Kidney capillary endothelial cell (primary cell): Measurements from ENCODE around the gene TEDC1.

ENCODE experiments used
- DNase-seq: peaks from one replicate; pipeline ENCODE4 v3.0.0-alpha.2; 2018; ENCODE audit warnings: low spot score

The TEDC1 gene

GRCh38 chr14:105474483-105475268 is 16.4 kb upstream of the TEDC1 start, which contains the start of gene CRIP2:
Gene CRIP2 (plus strand): TSS chr14:105474821. CDS start chr14:105474863, 42 bp downstream.
- peak; percentile 63 for DNase-seq

DNA sequence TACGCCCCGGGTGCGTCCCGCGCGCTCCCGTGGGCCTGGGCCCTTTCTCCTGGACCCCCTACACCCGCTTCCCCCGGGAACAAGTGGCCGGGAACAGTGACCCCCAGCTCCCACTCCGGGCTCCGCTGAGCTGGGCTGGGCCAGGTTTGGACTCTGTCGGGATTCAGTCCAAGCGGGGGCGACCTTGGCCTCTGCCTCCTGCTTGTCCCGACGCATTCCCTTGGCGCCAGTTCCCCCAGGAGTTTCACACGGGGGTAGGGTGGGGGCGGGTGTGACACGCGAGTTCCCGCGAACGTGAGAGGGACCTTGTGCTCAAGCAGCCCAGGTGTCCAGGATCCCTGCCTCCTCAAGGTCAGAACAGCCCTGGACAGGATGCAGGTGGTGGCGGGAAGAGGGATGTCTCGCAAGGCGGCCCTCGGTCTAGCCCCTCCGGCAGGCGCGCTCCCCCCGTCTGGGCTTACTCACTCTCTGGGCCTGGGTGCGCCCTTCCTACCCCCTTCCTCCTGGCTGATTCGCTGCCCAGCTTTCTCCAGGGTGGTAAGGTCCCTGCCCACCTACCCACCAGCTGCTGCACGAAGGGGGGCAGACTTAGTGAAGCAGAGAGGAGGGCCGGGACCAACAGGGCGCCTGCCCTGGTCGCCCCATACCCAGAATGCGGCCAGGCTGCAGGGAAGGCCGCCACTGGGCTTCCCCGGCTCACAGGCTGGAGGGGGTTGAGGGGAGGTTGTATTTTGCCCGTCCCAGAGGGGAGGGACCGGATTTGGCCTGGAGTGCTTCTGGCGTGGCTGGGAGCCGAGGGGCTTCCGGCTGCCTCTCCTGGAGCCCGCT is 15.6 kb upstream of the TEDC1 start:
- DNase-seq = peak; percentile 88

DNA sequence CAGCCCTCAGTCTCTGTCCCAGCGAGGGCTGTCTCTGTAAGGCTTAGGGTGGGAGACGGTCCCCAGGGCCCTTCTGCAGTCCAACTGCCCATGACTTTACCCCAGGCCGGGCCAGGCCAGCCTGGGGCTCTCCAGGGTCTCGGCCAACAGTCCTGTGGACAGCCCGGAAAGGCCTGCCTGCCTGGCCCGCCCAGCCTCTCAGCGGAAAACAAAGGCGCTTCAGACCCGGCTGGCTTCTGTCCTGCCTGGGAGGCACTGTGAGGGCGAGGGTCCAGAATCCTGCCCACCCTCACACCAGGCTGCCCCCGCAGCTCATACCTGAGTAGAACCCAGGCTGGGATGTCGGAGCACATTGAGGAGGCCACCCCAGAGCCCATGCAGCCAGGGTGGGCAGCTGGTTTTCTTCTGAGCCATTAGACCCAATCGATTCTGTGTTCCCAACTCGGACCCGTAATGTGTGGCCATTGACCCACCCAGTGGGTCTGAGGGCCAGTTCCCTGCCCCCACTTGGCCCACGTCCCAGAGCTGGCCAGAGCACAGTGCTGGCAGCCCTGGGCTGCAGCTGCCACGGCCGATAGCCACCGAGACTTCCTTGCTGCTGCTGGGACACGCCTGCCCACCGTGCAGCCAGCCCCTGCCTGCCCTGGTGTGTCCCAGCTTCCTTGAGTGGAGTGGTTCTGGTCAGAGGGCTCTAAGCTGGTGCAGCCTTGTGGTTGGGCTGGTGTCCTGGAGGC is 14.8 kb upstream of the TEDC1 start:
- DNase-seq = peak; percentile 59

DNA sequence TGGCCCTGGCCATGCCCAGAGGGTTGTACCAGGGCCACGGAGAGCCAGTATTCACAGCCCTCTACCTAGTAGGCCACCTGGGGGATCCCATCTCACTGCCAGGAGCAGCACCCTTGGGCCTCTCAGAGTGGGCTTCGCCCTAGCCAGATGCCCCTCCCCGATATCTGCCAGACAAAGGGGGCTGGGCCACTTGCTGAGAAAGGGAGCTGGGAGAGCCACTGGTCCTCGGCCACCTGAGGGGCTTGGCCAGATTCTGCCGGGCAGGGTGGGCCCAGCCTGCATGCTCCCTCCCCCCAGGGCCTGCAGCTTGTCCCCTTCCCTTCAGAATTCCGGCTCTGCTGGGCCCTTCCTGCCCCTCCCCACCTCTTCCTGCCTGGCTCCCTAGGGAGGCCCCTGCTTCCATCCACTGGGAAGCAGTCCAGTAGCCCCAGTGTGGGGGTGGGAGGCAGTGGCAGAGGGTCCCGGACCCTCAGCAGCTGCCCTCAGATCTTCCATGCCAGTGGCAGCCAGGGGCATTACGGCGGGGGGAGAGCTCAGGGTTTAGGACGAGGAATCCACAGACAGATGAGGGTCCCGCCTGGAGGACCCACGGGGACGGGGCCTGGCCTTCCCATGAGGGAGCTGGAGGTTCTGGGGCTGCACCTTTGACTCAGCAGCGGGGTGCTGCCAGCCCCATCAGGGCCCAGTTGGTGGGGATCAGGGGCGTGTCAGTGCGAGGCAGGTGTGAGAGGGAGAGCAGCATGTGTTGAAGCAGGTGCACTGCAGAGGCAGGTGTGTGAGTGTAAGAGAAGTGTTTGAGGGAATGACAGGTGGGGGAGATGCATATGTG is 14.0 kb upstream of the TEDC1 start:
- DNase-seq = peak; percentile 77

GRCh38 chr14:105477660-105478397 is 13.2 kb upstream of the TEDC1 start:
- DNase-seq = no peak

DNA sequence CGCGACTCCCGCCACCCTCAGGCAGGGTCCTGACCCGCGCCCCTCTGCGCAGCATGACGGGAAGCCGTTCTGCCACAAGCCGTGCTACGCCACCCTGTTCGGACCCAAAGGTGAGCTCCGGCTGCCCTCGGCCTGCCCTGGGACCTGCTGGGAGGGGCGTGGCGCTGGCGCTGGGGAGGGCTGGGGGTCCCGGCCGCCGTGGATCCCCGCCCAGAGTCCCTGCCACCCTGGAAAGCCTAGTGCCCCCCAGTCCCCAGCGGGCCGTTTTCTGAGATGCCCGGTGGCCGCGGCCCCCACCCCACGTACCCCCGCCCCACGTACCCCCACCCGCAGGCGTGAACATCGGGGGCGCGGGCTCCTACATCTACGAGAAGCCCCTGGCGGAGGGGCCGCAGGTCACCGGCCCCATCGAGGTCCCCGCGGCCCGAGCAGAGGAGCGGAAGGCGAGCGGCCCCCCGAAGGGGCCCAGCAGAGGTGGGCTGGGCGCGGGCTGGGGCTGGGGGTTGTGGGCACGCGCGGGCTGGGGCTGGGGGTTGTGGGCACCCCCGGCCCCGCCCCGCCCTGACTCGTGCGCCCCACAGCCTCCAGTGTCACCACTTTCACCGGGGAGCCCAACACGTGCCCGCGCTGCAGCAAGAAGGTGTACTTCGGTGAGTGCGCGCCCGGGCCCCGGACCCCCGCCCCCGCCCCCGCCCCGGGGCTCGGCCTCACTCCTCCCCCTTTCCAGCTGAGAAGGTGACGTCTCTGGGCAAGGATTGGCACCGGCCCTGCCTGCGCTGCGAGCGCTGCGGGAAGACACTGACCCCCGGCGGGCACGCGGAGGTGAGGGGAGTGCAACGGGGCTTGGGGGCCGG is 12.4 kb upstream of the TEDC1 start:
- DNase-seq = no peak

DNA sequence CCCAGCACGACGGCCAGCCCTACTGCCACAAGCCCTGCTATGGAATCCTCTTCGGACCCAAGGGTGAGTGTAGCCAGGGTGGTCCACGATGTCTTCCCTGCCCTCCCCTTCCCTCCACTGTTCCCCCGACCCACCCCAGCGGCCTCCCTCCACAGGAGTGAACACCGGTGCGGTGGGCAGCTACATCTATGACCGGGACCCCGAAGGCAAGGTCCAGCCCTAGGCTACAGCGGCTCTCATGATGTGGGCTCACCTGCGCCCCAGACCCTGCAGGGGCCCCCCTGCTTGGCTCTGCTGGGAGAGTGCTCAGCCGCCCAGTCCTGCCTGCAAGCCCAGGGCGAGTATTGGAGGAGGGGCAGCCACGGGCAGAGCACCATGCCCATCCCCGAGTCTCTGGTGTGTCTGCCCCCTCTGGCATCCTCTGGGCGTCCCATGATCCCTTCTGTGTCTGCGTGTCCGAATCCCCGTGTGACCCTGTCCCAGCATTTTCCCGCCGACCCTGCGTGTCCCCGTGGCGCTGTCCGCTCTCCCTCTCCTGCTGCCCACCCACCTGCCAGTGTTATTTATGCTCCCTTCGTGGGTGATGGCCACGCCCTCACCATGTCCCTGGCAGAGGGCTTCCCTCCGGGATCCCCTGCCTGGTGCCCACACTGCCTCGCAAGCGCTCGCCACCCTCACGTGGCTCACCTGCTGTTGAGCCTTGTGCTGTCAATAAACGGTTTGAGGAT is 11.5 kb upstream of the TEDC1 start:
- no peak for DNase-seq

DNA sequence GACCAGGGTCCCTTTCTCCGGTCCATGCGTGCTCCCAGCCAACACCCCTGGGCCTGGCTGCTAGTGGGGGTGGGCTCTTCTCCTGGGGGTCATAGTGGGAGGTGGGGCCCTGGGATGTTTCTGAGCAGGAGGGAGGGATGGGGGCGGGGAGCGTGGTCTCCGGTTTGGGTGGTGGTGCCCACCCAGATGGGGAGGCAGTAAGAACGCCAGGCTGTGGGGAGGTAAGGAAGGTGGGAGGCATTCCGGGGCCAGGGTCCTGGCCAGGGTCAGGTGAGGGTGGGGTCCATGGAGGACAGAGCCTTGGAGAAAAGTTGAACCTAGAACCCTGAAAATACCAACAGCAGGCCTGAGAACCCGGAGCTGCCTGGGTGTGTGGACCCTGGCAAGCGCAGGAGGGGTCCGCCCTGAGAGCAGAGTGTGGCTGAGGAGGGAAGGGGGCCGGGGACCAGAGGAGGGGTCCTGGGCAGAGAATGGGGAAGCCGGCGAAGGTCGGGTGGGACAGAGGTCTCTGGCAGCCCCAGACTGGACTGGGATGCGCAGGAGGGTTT is 10.8 kb upstream of the TEDC1 start:
- DNase-seq = no peak

- DNase-seq = peak; percentile 92
These were observed 9.9 kb upstream of the TEDC1 start for GRCh38 chr14:105480807-105481801.

DNA sequence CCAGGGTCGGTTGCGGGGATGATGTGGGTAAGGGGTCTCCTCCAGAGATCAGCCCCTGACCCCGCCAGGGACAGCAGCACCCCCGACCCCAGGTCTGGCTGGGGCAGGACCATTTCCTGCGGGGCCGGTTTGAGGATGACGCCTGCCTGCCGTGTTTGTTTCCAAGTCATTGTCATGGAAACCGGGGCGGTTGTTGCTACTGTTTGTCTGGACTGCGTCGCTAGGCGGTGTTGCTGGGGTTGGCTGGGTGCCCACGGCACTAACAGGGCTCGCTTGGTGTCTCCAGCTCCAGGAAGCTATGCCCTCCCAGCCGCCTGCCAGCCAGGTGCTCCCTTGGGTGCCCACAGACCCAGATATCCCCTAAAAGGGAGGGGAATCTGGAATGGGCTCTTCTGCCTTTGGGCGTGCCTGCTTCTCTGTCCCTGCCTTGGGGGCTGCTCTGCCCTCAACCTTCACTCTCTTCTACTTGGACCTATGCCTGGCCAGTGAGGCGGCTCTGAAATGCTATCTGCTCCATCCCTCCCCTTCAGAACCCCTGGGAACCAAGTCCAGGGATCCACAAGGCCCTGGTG is 9.1 kb upstream of the TEDC1 start:
- peak; percentile 96 for DNase-seq

DNA sequence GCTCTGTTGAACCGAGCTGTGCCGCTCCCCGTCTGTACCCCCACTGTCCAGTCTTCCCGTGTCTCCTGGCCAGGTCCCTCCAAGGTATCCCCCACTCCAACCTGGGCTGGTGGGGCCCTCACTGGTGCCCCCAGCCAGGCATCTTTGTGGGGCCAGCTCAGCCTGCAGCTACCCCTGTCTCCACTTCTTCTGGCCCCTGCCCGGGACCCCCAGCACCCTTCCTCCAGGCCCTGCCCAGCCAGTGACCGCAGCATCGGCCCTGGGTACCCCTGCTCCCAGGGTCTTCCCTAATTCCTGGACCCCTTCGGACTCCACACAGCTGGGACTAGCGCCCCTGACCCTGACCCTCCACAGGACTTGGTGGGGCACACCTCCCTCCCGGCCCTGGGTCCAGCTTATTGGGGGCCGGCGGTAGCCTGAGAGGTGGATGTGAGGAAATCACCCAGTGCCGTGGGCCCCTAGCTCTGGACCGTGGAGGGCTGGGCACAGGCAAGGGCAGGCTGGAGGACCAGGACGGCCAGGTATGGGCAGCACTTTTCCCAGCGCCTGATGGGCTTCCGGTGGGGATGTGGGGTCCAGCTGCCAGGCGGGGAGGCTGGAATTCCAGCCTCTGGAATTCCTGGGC is 8.4 kb upstream of the TEDC1 start:
- DNase-seq = no peak

DNA sequence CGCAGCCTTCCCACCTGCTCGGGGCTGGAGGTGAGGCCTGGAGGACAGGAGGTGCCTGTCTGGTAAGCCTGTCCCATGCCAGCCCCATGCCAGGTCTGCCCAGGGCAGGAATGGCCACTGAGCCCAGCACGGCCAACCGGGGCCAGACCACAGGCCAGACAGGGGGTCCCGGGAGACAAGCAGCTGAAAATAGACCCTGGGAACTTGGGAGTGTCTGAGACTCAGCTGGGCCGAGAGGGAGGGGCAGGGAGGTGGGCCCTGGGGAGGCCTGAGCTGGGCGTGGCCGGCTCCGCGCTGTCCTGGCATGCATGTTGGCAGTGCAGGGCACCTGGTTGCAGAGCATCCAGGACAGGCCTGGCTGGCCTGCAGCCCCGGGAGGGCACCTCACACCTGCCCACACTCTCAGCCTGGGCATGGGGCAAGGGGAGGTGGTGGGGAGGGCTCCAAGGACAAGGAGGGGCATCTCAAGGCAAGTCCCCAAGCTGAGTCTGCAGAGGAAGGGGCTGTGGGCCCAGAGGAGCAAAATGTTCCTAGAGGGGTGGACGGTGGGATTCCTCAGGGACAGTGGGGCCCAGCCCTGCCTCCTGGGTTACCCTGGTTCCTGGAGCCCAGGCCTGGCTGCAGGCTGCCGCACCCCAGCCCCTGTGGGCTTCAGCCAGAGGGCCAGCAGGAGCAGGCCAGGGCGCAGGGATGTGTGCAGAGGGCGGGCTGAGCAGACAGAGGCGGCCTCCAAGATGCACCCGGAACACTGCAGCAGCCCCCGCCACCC is 7.6 kb upstream of the TEDC1 start:
- no peak for DNase-seq

DNA sequence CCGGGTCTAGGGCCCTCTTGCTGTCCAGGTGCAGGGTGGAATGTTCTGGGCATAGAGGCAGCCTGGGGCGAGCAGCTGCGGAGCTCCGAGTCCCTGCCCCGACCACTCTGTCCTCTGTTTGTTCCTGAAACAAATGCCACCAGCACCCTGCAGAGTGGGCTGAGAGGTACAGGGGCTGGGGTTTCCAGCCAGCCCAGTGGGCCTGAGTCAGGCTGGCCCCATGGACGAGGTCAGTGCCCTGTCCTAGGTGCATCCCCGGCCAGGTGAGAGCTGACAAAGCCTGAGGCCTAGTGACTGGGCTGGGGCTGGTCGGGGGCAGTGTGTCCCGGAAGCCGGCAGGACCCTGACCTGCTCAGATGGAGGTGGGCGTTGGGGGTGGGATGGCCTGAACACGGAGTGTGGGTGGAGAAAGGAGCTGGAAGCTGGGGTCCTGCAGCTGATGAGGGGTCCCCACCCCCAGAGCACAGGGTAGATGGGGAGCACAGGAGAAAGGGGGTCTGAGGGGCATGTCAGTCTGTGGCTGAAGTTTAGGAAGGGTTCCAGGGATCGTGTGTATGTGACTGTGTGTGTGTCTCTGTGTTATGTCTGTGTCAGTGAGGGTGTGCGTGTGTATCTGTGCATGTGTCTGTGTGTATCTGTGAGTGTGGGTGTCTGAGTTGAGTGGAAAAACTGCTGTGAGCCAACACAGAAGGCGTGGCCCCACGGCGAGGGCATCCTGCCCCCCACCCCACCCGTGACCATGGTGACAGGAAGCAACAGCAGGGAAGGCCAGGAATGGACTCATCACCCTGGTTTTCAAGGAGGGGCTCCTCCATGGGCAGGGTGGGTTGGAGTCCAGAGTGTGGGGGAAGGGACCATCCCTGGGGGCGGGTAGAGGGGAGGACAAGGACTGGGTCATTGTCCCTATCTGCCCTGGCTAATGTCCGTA is 6.7 kb upstream of the TEDC1 start:
- DNase-seq = peak; percentile 40

DNA sequence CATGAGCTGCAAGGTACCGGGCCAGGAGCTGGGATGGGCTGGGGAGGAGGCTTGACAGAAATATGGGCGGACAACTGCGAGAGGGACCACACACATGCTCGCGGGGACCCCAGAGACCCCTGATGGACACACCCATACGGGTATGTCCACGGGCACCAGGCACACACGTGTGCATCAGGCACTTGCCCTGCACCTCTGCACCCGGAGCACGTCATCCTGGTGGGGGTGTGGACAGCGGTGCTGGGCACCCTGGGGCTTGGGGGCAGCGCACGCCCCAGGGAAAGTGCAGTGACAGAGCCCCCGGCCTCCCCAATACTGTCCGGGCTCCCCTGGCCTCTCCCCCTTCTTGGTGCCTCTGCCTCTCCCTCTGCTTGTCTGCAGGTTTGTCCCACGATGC is 6.1 kb upstream of the TEDC1 start:
- no peak for DNase-seq

DNA sequence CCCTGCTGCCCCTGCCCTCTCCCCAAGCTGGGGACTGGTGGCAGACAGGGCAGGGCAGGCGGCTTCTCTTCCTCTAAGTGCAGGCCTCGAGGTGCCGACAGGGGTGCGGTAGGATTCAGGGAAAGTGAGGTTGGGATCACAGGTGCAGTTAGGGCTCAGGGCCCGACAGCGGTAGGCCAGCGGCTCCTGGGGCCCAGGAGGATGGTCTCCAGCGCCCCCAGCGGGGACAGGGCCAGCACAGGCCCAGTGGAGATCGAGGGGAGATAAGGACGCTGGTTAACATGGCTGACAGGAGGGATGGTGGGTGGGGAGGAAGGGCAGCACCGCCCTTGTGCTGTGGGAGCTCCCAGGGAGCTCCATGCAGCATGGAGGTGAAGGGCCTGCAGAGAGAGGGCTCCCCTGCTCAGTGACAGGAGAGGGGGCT is 5.3 kb upstream of the TEDC1 start:
- peak; percentile 52 for DNase-seq
